Measurements from ENCODE around the gene TAP1. TPM values are rescaled to one million over a fixed set of nuclear protein-coding genes. Genes with fewer than 3 reads are reported as not detected.

The TAP1 gene
- total and polyA plus RNA-seq, 9 of the 15 experiments (the other 6 are each of a cell fraction or from before 2014, with no cell fraction given): 1.3 to 6.0 (median 4.2) TPM

- TF ChIP-seq GABPA (tag; conservative IDR thresholded peaks at IDR 0.05; ENCODE audit: low read depth) (0 out of 2 replicates have a peak, but pooled peaks have one; percentile 13), ETV5 (CRISPR knock-in tag; IDR thresholded peaks at IDR 0.05; ENCODE audit: low read depth) (no peak), CC2D1A (IDR thresholded peaks at IDR 0.05) (no peak), CHCHD3 (CRISPR knock-in tag; IDR thresholded peaks at IDR 0.05) (no peak), AFF4 (CRISPR knock-in tag; IDR thresholded peaks at IDR 0.05) (no peak), NRF1 (conservative IDR thresholded peaks at IDR 0.05 in 1 of 2, IDR thresholded peaks at IDR 0.05 in 1 of 2) (no peak), ZNF830 (CRISPR knock-in tag; IDR thresholded peaks at IDR 0.05) (no peak), ZBTB34 (CRISPR knock-in tag; IDR thresholded peaks at IDR 0.05) (no peak), ZC3H8 (IDR thresholded peaks at IDR 0.05) (no peak), STAT6 (CRISPR knock-in tag; IDR thresholded peaks at IDR 0.05) (no peak), CREM (IDR thresholded peaks at IDR 0.05; ENCODE audit: low read depth) (peak; percentile 9; the same call in 1 of the 2 replicates), CXXC5 (CRISPR knock-in tag; IDR thresholded peaks at IDR 0.05) (peak; percentile 83), NFYB (IDR thresholded peaks at IDR 0.05; ENCODE audit: extremely low read depth, insufficient read length) (peak; percentile 29), CHD2 (IDR thresholded peaks at IDR 0.05; ENCODE audit: low read depth, low read length) (no peak), ZNF354B (CRISPR knock-in tag; IDR thresholded peaks at IDR 0.05) (no peak)
- TF ChIP-seq, protein P1, sequence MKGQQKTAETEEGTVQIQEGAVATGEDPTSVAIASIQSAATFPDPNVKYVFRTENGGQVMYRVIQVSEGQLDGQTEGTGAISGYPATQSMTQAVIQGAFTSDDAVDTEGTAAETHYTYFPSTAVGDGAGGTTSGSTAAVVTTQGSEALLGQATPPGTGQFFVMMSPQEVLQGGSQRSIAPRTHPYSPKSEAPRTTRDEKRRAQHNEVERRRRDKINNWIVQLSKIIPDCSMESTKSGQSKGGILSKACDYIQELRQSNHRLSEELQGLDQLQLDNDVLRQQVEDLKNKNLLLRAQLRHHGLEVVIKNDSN (CRISPR knock-in tag; IDR thresholded peaks at IDR 0.05): no peak
- TF ChIP-seq, protein P2, sequence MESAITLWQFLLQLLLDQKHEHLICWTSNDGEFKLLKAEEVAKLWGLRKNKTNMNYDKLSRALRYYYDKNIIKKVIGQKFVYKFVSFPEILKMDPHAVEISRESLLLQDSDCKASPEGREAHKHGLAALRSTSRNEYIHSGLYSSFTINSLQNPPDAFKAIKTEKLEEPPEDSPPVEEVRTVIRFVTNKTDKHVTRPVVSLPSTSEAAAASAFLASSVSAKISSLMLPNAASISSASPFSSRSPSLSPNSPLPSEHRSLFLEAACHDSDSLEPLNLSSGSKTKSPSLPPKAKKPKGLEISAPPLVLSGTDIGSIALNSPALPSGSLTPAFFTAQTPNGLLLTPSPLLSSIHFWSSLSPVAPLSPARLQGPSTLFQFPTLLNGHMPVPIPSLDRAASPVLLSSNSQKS (CRISPR knock-in tag; IDR thresholded peaks at IDR 0.05): no peak
These were observed 40.8 kb upstream of the TAP1 start (continued) for GRCh38 chr6:32894085-32895005.

All from K562 (cell line).